IMR-90 (cell line): ENCODE results near the gene DNAJC12. TPM values are rescaled to one million over a fixed set of nuclear protein-coding genes. Genes with fewer than 3 reads are reported as not detected.

ENCODE experiments used
- ATAC-seq: fragments of 200-7000 bp; cut with Tn5 transposase; 2 replicates; pipeline ENCODE4 v1.9.1; 2020; ENCODE audit warnings: low read depth, mild to moderate bottlenecking, moderate library complexity
- BruUV-seq: library from RNA; stranded (reverse); fragments of 400-500 nt; replicated peaks from 2 replicates; lab custom pipeline; 2021; lab: Mats Ljungman, UMichigan
- CTCF ChIA-PET: fragments of 300-600 bp; formaldehyde crosslinking; extraction: SDS; loops from one replicate; lab custom pipeline; 2021; ENCODE audit warnings: antibody characterized with exemption; lab: Yijun Ruan, JAX
- POLR2A ChIA-PET: fragments of 300-600 bp; sonication (Branson Sonifier 250); formaldehyde crosslinking; loops from one replicate; lab custom pipeline; 2022; ENCODE audit warnings: antibody characterized with exemption; ENCODE audit not compliant: unreplicated experiment; lab: Charles Lee
- DNase-seq: peaks from one replicate; pipeline ENCODE4 v3.0.0; 2013
- H2AFZ ChIP-seq: replicated peaks from 2 replicates; pipeline ENCODE3; 2013; ENCODE audit warnings: low read length, mild to moderate bottlenecking; ENCODE audit not compliant: poor library complexity
- H2AK5ac ChIP-seq: 2 replicates; pipeline ENCODE4 v1.6.1; 2013; ENCODE audit warnings: low read depth, low read length, inconsistent platforms
- H2AK9ac ChIP-seq: replicated peaks from 2 replicates; pipeline ENCODE3; 2013; ENCODE audit warnings: mild to moderate bottlenecking, low read depth, low read length, moderate library complexity; ENCODE audit not compliant: poor library complexity
- H2BK120ac ChIP-seq: 2 replicates; pipeline ENCODE4 v1.6.1; 2013; ENCODE audit warnings: low read depth, low read length, inconsistent platforms
- H2BK15ac ChIP-seq: 3 replicates; pipeline ENCODE4 v1.6.1; 2013; ENCODE audit warnings: low read depth, low read length, inconsistent platforms
- H2BK20ac ChIP-seq: 2 replicates; pipeline ENCODE4 v1.6.1; 2013; ENCODE audit warnings: low read depth, mild to moderate bottlenecking, inconsistent platforms, low read length, moderate library complexity
- H2BK5ac ChIP-seq: 2 replicates; pipeline ENCODE4 v1.6.1; 2013; ENCODE audit warnings: mild to moderate bottlenecking, low read depth, low read length, inconsistent platforms; ENCODE audit not compliant: poor library complexity, severe bottlenecking
- H3K14ac ChIP-seq: replicated peaks from 2 replicates; pipeline ENCODE4 v1.6.1; 2013; ENCODE audit warnings: low read depth, low read length, inconsistent platforms
- H3K18ac ChIP-seq: 2 replicates; pipeline ENCODE4 v1.6.1; 2013; ENCODE audit warnings: low read depth, low read length, control low read depth
- H3K23ac ChIP-seq: 2 replicates; pipeline ENCODE4 v1.6.1; 2013; ENCODE audit warnings: low read depth, low read length, inconsistent platforms
- H3K27ac ChIP-seq: 2 replicates; pipeline ENCODE4 v1.5.1; 2013; ENCODE audit warnings: mild to moderate bottlenecking, control low read depth, low read length; ENCODE audit not compliant: insufficient read depth
- H3K27me3 ChIP-seq: 2 replicates; pipeline ENCODE4 v1.6.1; 2013; ENCODE audit warnings: low read length; ENCODE audit not compliant: control insufficient read depth, insufficient read depth
- H3K36me3 ChIP-seq: 2 replicates; pipeline ENCODE4 v1.6.1; 2013; ENCODE audit warnings: low read length, mixed read lengths; ENCODE audit not compliant: control insufficient read depth, insufficient read depth
- H3K4ac ChIP-seq: 2 replicates; pipeline ENCODE4 v1.6.1; 2013; ENCODE audit warnings: low read depth, low read length, inconsistent platforms
- H3K4me1 ChIP-seq: 2 replicates; pipeline ENCODE4 v1.6.1; 2013; ENCODE audit warnings: low read length, mixed read lengths; ENCODE audit not compliant: control insufficient read depth, insufficient read depth
- H3K4me2 ChIP-seq: 2 replicates; pipeline ENCODE4 v1.6.1; 2013; ENCODE audit warnings: low read depth, mild to moderate bottlenecking, control low read depth, low read length, moderate library complexity
- H3K4me3 ChIP-seq: 2 replicates; pipeline ENCODE4 v1.5.1; 2013; ENCODE audit warnings: low read depth, mild to moderate bottlenecking, control low read depth, low read length, moderate library complexity; ENCODE audit not compliant: insufficient read depth
- H3K56ac ChIP-seq: 2 replicates; pipeline ENCODE4 v1.6.1; 2013; ENCODE audit warnings: low read length, inconsistent platforms; ENCODE audit not compliant: insufficient read depth; ENCODE audit errors: extremely low read depth
- H3K79me1 ChIP-seq, 2 experiments: 2 replicates each; pipeline ENCODE4 v1.6.1; 2013; ENCODE audit warnings: low read length in 2 of 2, inconsistent platforms in 1 of 2, low read depth in 1 of 2
- H3K9ac ChIP-seq: 2 replicates; pipeline ENCODE4 v1.6.1; 2013; ENCODE audit warnings: low read depth, low read length, control low read depth
- H3K9me1 ChIP-seq: 2 replicates; pipeline ENCODE4 v1.6.1; 2013; ENCODE audit warnings: low read length, inconsistent platforms; ENCODE audit not compliant: insufficient read depth
- H3K9me3 ChIP-seq: 2 replicates; pipeline ENCODE4 v1.6.1; 2013; ENCODE audit warnings: low read length; ENCODE audit not compliant: control insufficient read depth, insufficient read depth
- H4K20me1 ChIP-seq: 2 replicates; pipeline ENCODE4 v1.6.1; 2013; ENCODE audit warnings: low read length, inconsistent platforms; ENCODE audit not compliant: insufficient read depth
- H4K5ac ChIP-seq: 2 replicates; pipeline ENCODE4 v1.6.1; 2013; ENCODE audit warnings: mild to moderate bottlenecking, low read depth, low read length, control low read depth
- H4K8ac ChIP-seq, 2 experiments: 2 replicates each; pipeline ENCODE4 v1.6.1; 2013; ENCODE audit warnings: low read depth in 2 of 2, low read length in 2 of 2, control low read depth in 1 of 2, inconsistent platforms in 1 of 2
- H4K91ac ChIP-seq: 2 replicates; pipeline ENCODE4 v1.6.1; 2013; ENCODE audit warnings: low read depth, low read length, inconsistent platforms; ENCODE audit not compliant: insufficient read depth
- BHLHE40 ChIP-seq: fragments of 150-350 bp; IDR thresholded peaks from 2 replicates; pipeline ENCODE4 v1.6.1; 2016; ENCODE audit warnings: mild to moderate bottlenecking, low read depth, low read length
- CEBPB ChIP-seq: IDR thresholded peaks from 2 replicates; pipeline ENCODE4 v1.6.1; 2012; ENCODE audit warnings: low read depth, low read length, improper control_type of control experiment
- CHD1 ChIP-seq: IDR thresholded peaks from 2 replicates; pipeline ENCODE4 v1.6.1; 2012; ENCODE audit warnings: low read depth, low read length, improper control_type of control experiment
- FOS ChIP-seq: fragments of 150-350 bp; IDR thresholded peaks from 2 replicates; pipeline ENCODE4 v1.6.1; 2016; ENCODE audit warnings: low read depth, low read length
- MAFK ChIP-seq: IDR thresholded peaks from 2 replicates; pipeline ENCODE4 v1.6.1; 2012; ENCODE audit warnings: low read depth, low read length, improper control_type of control experiment
- MAZ ChIP-seq: IDR thresholded peaks from 2 replicates; pipeline ENCODE4 v1.6.1; 2012; ENCODE audit warnings: low read depth, mild to moderate bottlenecking, low read length, improper control_type of control experiment, moderate library complexity, borderline replicate concordance
- MXI1 ChIP-seq: IDR thresholded peaks from 2 replicates; pipeline ENCODE4 v1.6.1; 2012; ENCODE audit warnings: low read depth, mild to moderate bottlenecking, low read length, moderate library complexity, borderline replicate concordance
- NFE2L2 ChIP-seq: fragments of 150-350 bp; IDR thresholded peaks from 2 replicates; pipeline ENCODE4 v1.6.1; 2016; ENCODE audit warnings: low read depth, mild to moderate bottlenecking, low read length
- POLR2A ChIP-seq: IDR thresholded peaks from 2 replicates; pipeline ENCODE4 v1.6.1; 2012; ENCODE audit warnings: mild to moderate bottlenecking, low read depth, low read length
- RAD21 ChIP-seq: IDR thresholded peaks from 2 replicates; pipeline ENCODE4 v1.6.1; 2012; ENCODE audit warnings: low read length, improper control_type of control experiment
- RCOR1 ChIP-seq: IDR thresholded peaks from 2 replicates; pipeline ENCODE4 v1.6.1; 2012; ENCODE audit warnings: mild to moderate bottlenecking, low read length, improper control_type of control experiment; ENCODE audit not compliant: insufficient replicate concordance
- RFX5 ChIP-seq: IDR thresholded peaks from 2 replicates; pipeline ENCODE4 v1.8.0; 2012; ENCODE audit warnings: low read depth, mild to moderate bottlenecking, low read length, moderate library complexity
- SMC3 ChIP-seq: fragments of 150-350 bp; IDR thresholded peaks from 2 replicates; pipeline ENCODE4 v1.6.1; 2016; ENCODE audit warnings: low read depth, mild to moderate bottlenecking, antibody characterized with exemption, low read length, moderate library complexity
- WGBS, 2 experiments: methylation state at CpG; one replicate each; pipeline versions ENCODE4 v1.1.5 to v1.1.7; 2013; ENCODE audit warnings: missing lambda C conversion rate in 2 of 2; ENCODE audit not compliant: insufficient read length in 1 of 2; ENCODE audit errors: extremely low coverage in 2 of 2; 5-methylcytosine and 5-hydroxymethylcytosine counted together
- dilution Hi-C: fragments of 300-500 bp; cut with HindIII; formaldehyde crosslinking; loops from one replicate; pipeline ENCODE4 v1.14.3; 2018; ENCODE audit warnings: low sequenced_read_pairs; ENCODE audit not compliant: unreplicated experiment
- in situ Hi-C: fragments of 300-500 bp; cut with MboI; formaldehyde crosslinking; loops from 3 replicates; pipeline ENCODE4 v1.14.3; 2019; ENCODE audit warnings: low sequenced_read_pairs, inconsistent platforms, mixed read lengths
- intact Hi-C: fragments of 100-400 bp; cut with micrococcal nuclease; formaldehyde crosslinking; loops from 2 replicates; pipeline ENCODE4 v1.10.0; 2022
- polyA plus RNA-seq, 3 experiments: library from polyadenylated mRNA; depleted of rRNA; stranded (reverse); fragments of >200 nt; gene quantifications; 2 replicates each; pipeline ENCODE4 v1.2.3, GENCODE V29; 2012; ENCODE audit warnings: low replicate concordance in 1 of 3
- total RNA-seq: library from RNA; depleted of rRNA; stranded (reverse); fragments of >200 nt; gene quantifications from 2 replicates; pipeline ENCODE4 v1.2.3, GENCODE V29; 2012
- TF ChIP-seq, protein P1 (sequence below): fragments of 150-350 bp; IDR thresholded peaks from 2 replicates; pipeline ENCODE4 v1.6.1; 2017; ENCODE audit warnings: mild to moderate bottlenecking, antibody characterized with exemption, low read length, low read depth
- TF ChIP-seq, protein P2 (sequence below): fragments of 150-350 bp; IDR thresholded peaks from 2 replicates; pipeline ENCODE4 v1.6.1; 2016; ENCODE audit warnings: low read depth, mild to moderate bottlenecking, low read length, moderate library complexity, borderline replicate concordance
- TF ChIP-seq, protein P3 (sequence below): conservative IDR thresholded peaks from 2 replicates; pipeline ENCODE4 v1.5.1; 2012; ENCODE audit warnings: mild to moderate bottlenecking, low read depth, low read length, improper control_type of control experiment

DNAJC12 gene
- total and polyA plus RNA-seq, 2 of the 4 experiments (the other 2 are of a cell fraction), result 2.3 to 2.9 TPM

- intact Hi-C loops (no loop called here), dilution Hi-C loops (no loop called here), in situ Hi-C loops (no loop called here)
- Histone ChIP-seq H3K79me1 (no peaks in the 10 kb centered on the region), H3K27ac (no peak overlapping the region), H2AFZ (no peak overlapping the region), H3K9me1 (0 out of 2 replicates have a peak, but pooled peaks cover 2% of the 10 kb centered on the region), H2BK20ac (no peak overlapping the region), H2AK9ac (no peak overlapping the region), H3K56ac (no peak overlapping the region), H3K4ac (no peak overlapping the region), H3K4me2 (no peak overlapping the region), H3K14ac (no peak overlapping the region), H3K36me3 (no peaks in the 10 kb centered on the region), H4K91ac (no peak overlapping the region), H2AK5ac (no peak overlapping the region), H3K9ac (no peak overlapping the region), H4K5ac (no peak overlapping the region), H3K9me3 (no peaks in the 10 kb centered on the region), H3K23ac (no peak overlapping the region), H3K4me3 (no peak overlapping the region), H4K20me1 (no peaks in the 10 kb centered on the region), H2BK15ac (no peak overlapping the region), H3K27me3 (no peaks in the 10 kb centered on the region; the same call in 1 of the 2 replicates), H4K8ac (no peak overlapping the region), H2BK5ac (no peak overlapping the region), H3K18ac (no peak overlapping the region), H2BK120ac (no peak overlapping the region), H3K4me1 (no peaks in the 10 kb centered on the region)
- BruUV-seq, result no TSS peak
- WGBS, 2 experiments, result no CpG with 5 or more reads among the region's 2 CpGs
- CTCF ChIA-PET, result no interaction called here
- TF ChIP-seq RCOR1 (no peak), SMC3 (no peak), RFX5 (no peak), MAZ (no peak), MXI1 (no peak), CHD1 (no peak), CEBPB (no peak), MAFK (no peak), RAD21 (no peak), POLR2A (no peak), FOS (no peak), BHLHE40 (no peak), NFE2L2 (no peak)
- TF ChIP-seq, protein P1, sequence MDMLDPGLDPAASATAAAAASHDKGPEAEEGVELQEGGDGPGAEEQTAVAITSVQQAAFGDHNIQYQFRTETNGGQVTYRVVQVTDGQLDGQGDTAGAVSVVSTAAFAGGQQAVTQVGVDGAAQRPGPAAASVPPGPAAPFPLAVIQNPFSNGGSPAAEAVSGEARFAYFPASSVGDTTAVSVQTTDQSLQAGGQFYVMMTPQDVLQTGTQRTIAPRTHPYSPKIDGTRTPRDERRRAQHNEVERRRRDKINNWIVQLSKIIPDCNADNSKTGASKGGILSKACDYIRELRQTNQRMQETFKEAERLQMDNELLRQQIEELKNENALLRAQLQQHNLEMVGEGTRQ, result no peak
- TF ChIP-seq, protein P2, sequence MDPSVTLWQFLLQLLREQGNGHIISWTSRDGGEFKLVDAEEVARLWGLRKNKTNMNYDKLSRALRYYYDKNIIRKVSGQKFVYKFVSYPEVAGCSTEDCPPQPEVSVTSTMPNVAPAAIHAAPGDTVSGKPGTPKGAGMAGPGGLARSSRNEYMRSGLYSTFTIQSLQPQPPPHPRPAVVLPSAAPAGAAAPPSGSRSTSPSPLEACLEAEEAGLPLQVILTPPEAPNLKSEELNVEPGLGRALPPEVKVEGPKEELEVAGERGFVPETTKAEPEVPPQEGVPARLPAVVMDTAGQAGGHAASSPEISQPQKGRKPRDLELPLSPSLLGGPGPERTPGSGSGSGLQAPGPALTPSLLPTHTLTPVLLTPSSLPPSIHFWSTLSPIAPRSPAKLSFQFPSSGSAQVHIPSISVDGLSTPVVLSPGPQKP, result no peak
- TF ChIP-seq, protein P3, sequence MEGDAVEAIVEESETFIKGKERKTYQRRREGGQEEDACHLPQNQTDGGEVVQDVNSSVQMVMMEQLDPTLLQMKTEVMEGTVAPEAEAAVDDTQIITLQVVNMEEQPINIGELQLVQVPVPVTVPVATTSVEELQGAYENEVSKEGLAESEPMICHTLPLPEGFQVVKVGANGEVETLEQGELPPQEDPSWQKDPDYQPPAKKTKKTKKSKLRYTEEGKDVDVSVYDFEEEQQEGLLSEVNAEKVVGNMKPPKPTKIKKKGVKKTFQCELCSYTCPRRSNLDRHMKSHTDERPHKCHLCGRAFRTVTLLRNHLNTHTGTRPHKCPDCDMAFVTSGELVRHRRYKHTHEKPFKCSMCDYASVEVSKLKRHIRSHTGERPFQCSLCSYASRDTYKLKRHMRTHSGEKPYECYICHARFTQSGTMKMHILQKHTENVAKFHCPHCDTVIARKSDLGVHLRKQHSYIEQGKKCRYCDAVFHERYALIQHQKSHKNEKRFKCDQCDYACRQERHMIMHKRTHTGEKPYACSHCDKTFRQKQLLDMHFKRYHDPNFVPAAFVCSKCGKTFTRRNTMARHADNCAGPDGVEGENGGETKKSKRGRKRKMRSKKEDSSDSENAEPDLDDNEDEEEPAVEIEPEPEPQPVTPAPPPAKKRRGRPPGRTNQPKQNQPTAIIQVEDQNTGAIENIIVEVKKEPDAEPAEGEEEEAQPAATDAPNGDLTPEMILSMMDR, result no peak
- POLR2A ChIA-PET, result no interaction called here
- no peak for ATAC-seq
- no peak for DNase-seq
These were observed 28.9 kb downstream of the DNAJC12 start for GRCh38 chr10:67809107-67809506.
